Measurements from ENCODE around the gene LGALS12.

Gene LGALS12

GRCh38 chr11:63551091-63551888 is 45.4 kb downstream of the LGALS12 start:
- Histone ChIP-seq H3K36me3 (ENCODE audit: insufficient read depth, low read length) (no peaks in the 10 kb centered on the region), H3K4me1 (ENCODE audit: insufficient read depth, low read length) (peaks cover 22% of the 10 kb centered on the region), H3K9ac (ENCODE audit: low read depth, low read length) (no peak overlapping the region), H3K9me3 (ENCODE audit: control insufficient read depth, insufficient read depth, low read length) (no peaks in the 10 kb centered on the region)

- Histone ChIP-seq H3K4me1 (ENCODE audit: insufficient read depth, low read length) (peaks cover 28% of the 10 kb centered on the region), H3K9ac (ENCODE audit: low read depth, low read length) (no peak overlapping the region), H3K36me3 (ENCODE audit: insufficient read depth, low read length) (no peaks in the 10 kb centered on the region), H3K9me3 (ENCODE audit: control insufficient read depth, insufficient read depth, low read length) (no peaks in the 10 kb centered on the region)
These were observed 46.0 kb downstream of the LGALS12 start for GRCh38 chr11:63551889-63552266.

- no peak overlapping the region for H3K9ac ChIP-seq (ENCODE audit: low read depth, low read length)
- no peaks in the 10 kb centered on the region for H3K36me3 ChIP-seq (ENCODE audit: insufficient read depth, low read length)
- H3K4me1 ChIP-seq (ENCODE audit: insufficient read depth, low read length), result peaks cover 29% of the 10 kb centered on the region
- no peaks in the 10 kb centered on the region for H3K9me3 ChIP-seq (ENCODE audit: control insufficient read depth, insufficient read depth, low read length)
These were observed 47.0 kb downstream of the LGALS12 start for GRCh38 chr11:63552921-63553320.

GRCh38 chr11:63553759-63554158 is 47.9 kb downstream of the LGALS12 start:
- no peaks in the 10 kb centered on the region for H3K36me3 ChIP-seq (ENCODE audit: insufficient read depth, low read length)
- H3K9ac ChIP-seq (ENCODE audit: low read depth, low read length), result no peak overlapping the region
- no peaks in the 10 kb centered on the region for H3K9me3 ChIP-seq (ENCODE audit: control insufficient read depth, insufficient read depth, low read length)
- H3K4me1 ChIP-seq (ENCODE audit: insufficient read depth, low read length), result peaks cover 29% of the 10 kb centered on the region

- Histone ChIP-seq H3K36me3 (ENCODE audit: insufficient read depth, low read length) (no peaks in the 10 kb centered on the region), H3K9me3 (ENCODE audit: control insufficient read depth, insufficient read depth, low read length) (no peaks in the 10 kb centered on the region), H3K9ac (ENCODE audit: low read depth, low read length) (no peak overlapping the region), H3K4me1 (ENCODE audit: insufficient read depth, low read length) (peaks cover 29% of the 10 kb centered on the region)
These were observed 49.0 kb downstream of the LGALS12 start for GRCh38 chr11:63554877-63555223.

GRCh38 chr11:63556404-63557013 is 50.6 kb downstream of the LGALS12 start:
- Histone ChIP-seq H3K4me1 (ENCODE audit: insufficient read depth, low read length) (peaks cover 29% of the 10 kb centered on the region), H3K36me3 (ENCODE audit: insufficient read depth, low read length) (no peaks in the 10 kb centered on the region), H3K9me3 (ENCODE audit: control insufficient read depth, insufficient read depth, low read length) (no peaks in the 10 kb centered on the region), H3K9ac (ENCODE audit: low read depth, low read length) (no peak overlapping the region)

- no peak overlapping the region for H3K9ac ChIP-seq (ENCODE audit: low read depth, low read length)
These were observed 51.7 kb downstream of the LGALS12 start for GRCh38 chr11:63557570-63557969.

GRCh38 chr11:63558459-63559157 is 52.7 kb downstream of the LGALS12 start:
- Histone ChIP-seq H3K9ac (ENCODE audit: low read depth, low read length) (no peak overlapping the region), H3K36me3 (ENCODE audit: insufficient read depth, low read length) (no peaks in the 10 kb centered on the region), H3K4me1 (ENCODE audit: insufficient read depth, low read length) (peaks cover 19% of the 10 kb centered on the region), H3K9me3 (ENCODE audit: control insufficient read depth, insufficient read depth, low read length) (no peaks in the 10 kb centered on the region)

More at GRCh38 chr11:63557570-63557969, 51.7 kb downstream of the LGALS12 start:
- Histone ChIP-seq H3K9me3 (ENCODE audit: control insufficient read depth, insufficient read depth, low read length) (no peaks in the 10 kb centered on the region), H3K4me1 (ENCODE audit: insufficient read depth, low read length) (peaks cover 27% of the 10 kb centered on the region), H3K36me3 (ENCODE audit: insufficient read depth, low read length) (no peaks in the 10 kb centered on the region)

- Histone ChIP-seq H3K9me3 (ENCODE audit: control insufficient read depth, insufficient read depth, low read length) (no peaks in the 10 kb centered on the region), H3K36me3 (ENCODE audit: insufficient read depth, low read length) (no peaks in the 10 kb centered on the region), H3K4me1 (ENCODE audit: insufficient read depth, low read length) (peaks cover 12% of the 10 kb centered on the region), H3K9ac (ENCODE audit: low read depth, low read length) (no peak overlapping the region)
These were observed 54.8 kb downstream of the LGALS12 start for GRCh38 chr11:63560506-63561180.

GRCh38 chr11:63563201-63564055 is 57.5 kb downstream of the LGALS12 start, which contains the start of gene PLAAT2:
PLAAT2 (minus strand) TSS chr11:63563379; CDS start chr11:63563324, 55 bp downstream.
- Histone ChIP-seq H3K9ac (ENCODE audit: low read depth, low read length) (no peak within 1 kb of the TSS), H3K9me3 (ENCODE audit: control insufficient read depth, insufficient read depth, low read length) (no peaks in the 10 kb centered on the region), H3K4me1 (ENCODE audit: insufficient read depth, low read length) (peaks cover 18% of the 10 kb centered on the region; the same call in 1 of the 2 replicates), H3K36me3 (ENCODE audit: insufficient read depth, low read length) (no peaks in the 10 kb centered on the region)

- H3K9ac ChIP-seq (ENCODE audit: low read depth, low read length), result no peak overlapping the region
- no peaks in the 10 kb centered on the region for H3K36me3 ChIP-seq (ENCODE audit: insufficient read depth, low read length)
- no peaks in the 10 kb centered on the region for H3K9me3 ChIP-seq (ENCODE audit: control insufficient read depth, insufficient read depth, low read length)
- H3K4me1 ChIP-seq (ENCODE audit: insufficient read depth, low read length), result peaks cover 18% of the 10 kb centered on the region; the same call in 1 of the 2 replicates
These were observed 58.3 kb downstream of the LGALS12 start for GRCh38 chr11:63564056-63564774.

GRCh38 chr11:63564784-63565350 is 59.0 kb downstream of the LGALS12 start:
- peaks cover 18% of the 10 kb centered on the region; the same call in 1 of the 2 replicates for H3K4me1 ChIP-seq (ENCODE audit: insufficient read depth, low read length)
- H3K9ac ChIP-seq (ENCODE audit: low read depth, low read length), result no peak overlapping the region
- no peaks in the 10 kb centered on the region for H3K36me3 ChIP-seq (ENCODE audit: insufficient read depth, low read length)
- no peaks in the 10 kb centered on the region for H3K9me3 ChIP-seq (ENCODE audit: control insufficient read depth, insufficient read depth, low read length)

Data from ES-I3 (cell line).